ENCODE measurements around the gene FLYWCH2. TPM values are rescaled to one million over a fixed set of nuclear protein-coding genes. Genes with fewer than 3 reads are reported as not detected.

Gene FLYWCH2
- total and polyA plus RNA-seq, 2 of the 13 experiments (the other 11 are each of a cell fraction or from before 2014, with no cell fraction given) = 16.9 to 19.8 TPM

DNA sequence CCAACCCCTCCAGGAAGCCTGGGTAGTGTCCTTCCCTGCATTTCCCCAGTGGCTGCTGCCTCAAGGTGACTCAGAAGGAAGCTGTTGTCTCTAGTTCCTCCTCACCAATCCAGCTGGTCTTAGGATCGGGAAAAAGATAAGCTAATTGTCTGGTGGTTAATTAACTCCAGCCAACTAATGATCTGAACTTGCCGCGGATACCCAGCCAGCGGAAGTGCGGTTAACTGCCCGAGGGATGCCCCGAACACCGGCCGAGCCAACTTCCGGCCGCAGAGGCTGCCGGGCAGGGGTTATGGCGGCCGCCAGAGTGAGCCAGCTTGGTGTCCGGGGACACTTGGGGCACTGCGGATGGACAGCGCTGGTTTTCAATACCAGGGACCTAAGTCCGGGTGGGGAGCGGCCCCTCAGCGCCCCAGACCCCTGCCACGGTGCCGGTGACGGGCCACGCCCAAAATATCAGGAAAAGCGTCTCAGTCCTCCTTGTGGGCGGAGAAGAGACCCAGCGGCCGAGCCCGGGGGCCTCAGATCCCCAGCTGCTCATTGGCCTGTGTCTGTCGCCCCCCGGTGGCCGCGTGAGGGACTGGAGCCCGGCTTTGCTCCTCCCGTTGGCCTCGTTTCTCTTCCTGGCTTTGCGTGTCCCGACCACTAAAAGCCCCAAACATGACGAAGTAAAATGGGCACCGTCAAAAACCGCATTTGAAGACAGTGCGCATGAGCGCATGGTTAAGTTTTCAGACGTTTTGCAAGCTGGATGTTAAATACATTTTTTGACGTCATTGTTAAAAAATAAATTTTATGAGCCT lies 14.8 kb upstream of the FLYWCH2 start (continued):
- TF ChIP-seq, protein P1, sequence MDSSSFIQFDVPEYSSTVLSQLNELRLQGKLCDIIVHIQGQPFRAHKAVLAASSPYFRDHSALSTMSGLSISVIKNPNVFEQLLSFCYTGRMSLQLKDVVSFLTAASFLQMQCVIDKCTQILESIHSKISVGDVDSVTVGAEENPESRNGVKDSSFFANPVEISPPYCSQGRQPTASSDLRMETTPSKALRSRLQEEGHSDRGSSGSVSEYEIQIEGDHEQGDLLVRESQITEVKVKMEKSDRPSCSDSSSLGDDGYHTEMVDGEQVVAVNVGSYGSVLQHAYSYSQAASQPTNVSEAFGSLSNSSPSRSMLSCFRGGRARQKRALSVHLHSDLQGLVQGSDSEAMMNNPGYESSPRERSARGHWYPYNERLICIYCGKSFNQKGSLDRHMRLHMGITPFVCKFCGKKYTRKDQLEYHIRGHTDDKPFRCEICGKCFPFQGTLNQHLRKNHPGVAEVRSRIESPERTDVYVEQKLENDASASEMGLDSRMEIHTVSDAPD (CRISPR knock-in tag; IDR thresholded peaks at IDR 0.05) = peak; percentile 24; the same call in 1 of the 2 replicates
- 0 out of 2 replicates have a peak, but pooled peaks have one; percentile 25 for TF ChIP-seq ZNF33B (CRISPR knock-in tag; IDR thresholded peaks at IDR 0.05)
- peak; percentile 83; the same call in 1 of the 2 replicates for TF ChIP-seq ZNF232 (CRISPR knock-in tag; IDR thresholded peaks at IDR 0.05; ENCODE audit: borderline replicate concordance)
- no peak for TF ChIP-seq RARG (CRISPR knock-in tag; IDR thresholded peaks at IDR 0.05; ENCODE audit: low read depth)
- no peak for TF ChIP-seq GTF3A (CRISPR knock-in tag; conservative IDR thresholded peaks at IDR 0.05)
- peak; percentile 66 for TF ChIP-seq MIXL1 (CRISPR knock-in tag; IDR thresholded peaks at IDR 0.05)
- 0 out of 2 replicates have a peak, but pooled peaks have one; percentile 58 for TF ChIP-seq MEF2D (CRISPR knock-in tag; IDR thresholded peaks at IDR 0.05)
- TF ChIP-seq, protein P2, sequence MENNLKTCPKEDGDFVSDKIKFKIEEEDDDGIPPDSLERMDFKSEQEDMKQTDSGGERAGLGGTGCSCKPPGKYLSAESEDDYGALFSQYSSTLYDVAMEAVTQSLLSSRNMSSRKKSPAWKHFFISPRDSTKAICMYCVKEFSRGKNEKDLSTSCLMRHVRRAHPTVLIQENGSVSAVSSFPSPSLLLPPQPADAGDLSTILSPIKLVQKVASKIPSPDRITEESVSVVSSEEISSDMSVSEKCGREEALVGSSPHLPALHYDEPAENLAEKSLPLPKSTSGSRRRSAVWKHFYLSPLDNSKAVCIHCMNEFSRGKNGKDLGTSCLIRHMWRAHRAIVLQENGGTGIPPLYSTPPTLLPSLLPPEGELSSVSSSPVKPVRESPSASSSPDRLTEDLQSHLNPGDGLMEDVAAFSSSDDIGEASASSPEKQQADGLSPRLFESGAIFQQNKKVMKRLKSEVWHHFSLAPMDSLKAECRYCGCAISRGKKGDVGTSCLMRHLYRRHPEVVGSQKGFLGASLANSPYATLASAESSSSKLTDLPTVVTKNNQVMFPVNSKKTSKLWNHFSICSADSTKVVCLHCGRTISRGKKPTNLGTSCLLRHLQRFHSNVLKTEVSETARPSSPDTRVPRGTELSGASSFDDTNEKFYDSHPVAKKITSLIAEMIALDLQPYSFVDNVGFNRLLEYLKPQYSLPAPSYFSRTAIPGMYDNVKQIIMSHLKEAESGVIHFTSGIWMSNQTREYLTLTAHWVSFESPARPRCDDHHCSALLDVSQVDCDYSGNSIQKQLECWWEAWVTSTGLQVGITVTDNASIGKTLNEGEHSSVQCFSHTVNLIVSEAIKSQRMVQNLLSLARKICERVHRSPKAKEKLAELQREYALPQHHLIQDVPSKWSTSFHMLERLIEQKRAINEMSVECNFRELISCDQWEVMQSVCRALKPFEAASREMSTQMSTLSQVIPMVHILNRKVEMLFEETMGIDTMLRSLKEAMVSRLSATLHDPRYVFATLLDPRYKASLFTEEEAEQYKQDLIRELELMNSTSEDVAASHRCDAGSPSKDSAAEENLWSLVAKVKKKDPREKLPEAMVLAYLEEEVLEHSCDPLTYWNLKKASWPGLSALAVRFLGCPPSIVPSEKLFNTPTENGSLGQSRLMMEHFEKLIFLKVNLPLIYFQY (CRISPR knock-in tag; IDR thresholded peaks at IDR 0.05; ENCODE audit: borderline replicate concordance) = peak; percentile 86
- no peak for TF ChIP-seq ZHX1 (CRISPR knock-in tag; IDR thresholded peaks at IDR 0.05; ENCODE audit: low read depth)
- 0 out of 2 replicates have a peak, but pooled peaks have one; percentile 45 for TF ChIP-seq ZNF101 (CRISPR knock-in tag; IDR thresholded peaks at IDR 0.05; ENCODE audit: borderline replicate concordance, low read depth)
- TF ChIP-seq NFKBIZ (CRISPR knock-in tag; IDR thresholded peaks at IDR 0.05) = 0 out of 2 replicates have a peak, but pooled peaks have one; percentile 32
- TF ChIP-seq SAP130 (CRISPR knock-in tag; IDR thresholded peaks at IDR 0.05; ENCODE audit: low read depth) = peak; percentile 77
- TF ChIP-seq TAF1 (CRISPR knock-in tag; IDR thresholded peaks at IDR 0.05) = peak; percentile 93
- TF ChIP-seq SP1 (IDR thresholded peaks at IDR 0.05) = no peak
- peak; percentile 57 for TF ChIP-seq SP1 (CRISPR knock-in tag; IDR thresholded peaks at IDR 0.05)
- 0 out of 2 replicates have a peak, but pooled peaks have one; percentile 59 for TF ChIP-seq EEA1 (CRISPR knock-in tag; IDR thresholded peaks at IDR 0.05; ENCODE audit: borderline replicate concordance)
- TF ChIP-seq ZNF331 (CRISPR knock-in tag; IDR thresholded peaks at IDR 0.05) = peak; percentile 69
- TF ChIP-seq ZSCAN30 (CRISPR knock-in tag; IDR thresholded peaks at IDR 0.05) = no peak
- TF ChIP-seq, protein P3, sequence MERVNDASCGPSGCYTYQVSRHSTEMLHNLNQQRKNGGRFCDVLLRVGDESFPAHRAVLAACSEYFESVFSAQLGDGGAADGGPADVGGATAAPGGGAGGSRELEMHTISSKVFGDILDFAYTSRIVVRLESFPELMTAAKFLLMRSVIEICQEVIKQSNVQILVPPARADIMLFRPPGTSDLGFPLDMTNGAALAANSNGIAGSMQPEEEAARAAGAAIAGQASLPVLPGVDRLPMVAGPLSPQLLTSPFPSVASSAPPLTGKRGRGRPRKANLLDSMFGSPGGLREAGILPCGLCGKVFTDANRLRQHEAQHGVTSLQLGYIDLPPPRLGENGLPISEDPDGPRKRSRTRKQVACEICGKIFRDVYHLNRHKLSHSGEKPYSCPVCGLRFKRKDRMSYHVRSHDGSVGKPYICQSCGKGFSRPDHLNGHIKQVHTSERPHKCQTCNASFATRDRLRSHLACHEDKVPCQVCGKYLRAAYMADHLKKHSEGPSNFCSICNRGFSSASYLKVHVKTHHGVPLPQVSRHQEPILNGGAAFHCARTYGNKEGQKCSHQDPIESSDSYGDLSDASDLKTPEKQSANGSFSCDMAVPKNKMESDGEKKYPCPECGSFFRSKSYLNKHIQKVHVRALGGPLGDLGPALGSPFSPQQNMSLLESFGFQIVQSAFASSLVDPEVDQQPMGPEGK (CRISPR knock-in tag; IDR thresholded peaks at IDR 0.05) = peak; percentile 73
- peak; percentile 87 for TF ChIP-seq STAG1 (CRISPR knock-in tag; IDR thresholded peaks at IDR 0.05)

Measured in HepG2 (cell line).